IPS-18c (cell line): ENCODE measurements around the gene TMEM138.

Experiments
- H3K4me3 ChIP-seq: 2 replicates; pipeline ENCODE4 v1.7.0; 2013; ENCODE audit warnings: low read depth, mild to moderate bottlenecking, low read length, moderate library complexity; ENCODE audit not compliant: insufficient read depth
- H3K9me3 ChIP-seq: one replicate; pipeline ENCODE4 v1.6.1; 2013; ENCODE audit warnings: mild to moderate bottlenecking, low read length, moderate library complexity; ENCODE audit not compliant: control insufficient read depth, insufficient read depth

Gene TMEM138

GRCh38 chr11:61338783-61339489, 23.2 kb upstream of the TMEM138 start:
- Histone ChIP-seq H3K9me3 (no peaks in the 10 kb centered on the region), H3K4me3 (no peak overlapping the region)

GRCh38 chr11:61339490-61339878, 22.7 kb upstream of the TMEM138 start:
- H3K4me3 ChIP-seq = no peak overlapping the region

GRCh38 chr11:61340979-61341378, 21.2 kb upstream of the TMEM138 start:
- Histone ChIP-seq H3K9me3 (no peaks in the 10 kb centered on the region), H3K4me3 (no peak overlapping the region)

More at GRCh38 chr11:61339490-61339878, 22.7 kb upstream of the TMEM138 start:
- no peaks in the 10 kb centered on the region for H3K9me3 ChIP-seq

- H3K4me3 ChIP-seq = no peak overlapping the region
- H3K9me3 ChIP-seq = no peaks in the 10 kb centered on the region
Observed at GRCh38 chr11:61341706-61342105, 20.5 kb upstream of the TMEM138 start.

- no peak overlapping the region for H3K4me3 ChIP-seq
- H3K9me3 ChIP-seq = no peaks in the 10 kb centered on the region
Observed at GRCh38 chr11:61342207-61342803, 19.9 kb upstream of the TMEM138 start.

- Histone ChIP-seq H3K4me3 (no peak overlapping the region), H3K9me3 (no peaks in the 10 kb centered on the region)
Observed at GRCh38 chr11:61343792-61344745, 18.1 kb upstream of the TMEM138 start.

GRCh38 chr11:61345170-61345610, 17.0 kb upstream of the TMEM138 start:
- H3K4me3 ChIP-seq = no peak overlapping the region
- no peaks in the 10 kb centered on the region for H3K9me3 ChIP-seq

- Histone ChIP-seq H3K9me3 (no peaks in the 10 kb centered on the region), H3K4me3 (no peak overlapping the region)
Observed at GRCh38 chr11:61345954-61346843, 16.0 kb upstream of the TMEM138 start.

GRCh38 chr11:61347916-61348461, 14.2 kb upstream of the TMEM138 start:
- Histone ChIP-seq H3K9me3 (no peaks in the 10 kb centered on the region), H3K4me3 (no peak overlapping the region)

GRCh38 chr11:61349189-61349751, 12.9 kb upstream of the TMEM138 start:
- H3K9me3 ChIP-seq = no peaks in the 10 kb centered on the region
- no peak overlapping the region for H3K4me3 ChIP-seq

- Histone ChIP-seq H3K9me3 (no peaks in the 10 kb centered on the region), H3K4me3 (no peak overlapping the region; the same call in 1 of the 2 replicates)
Observed at GRCh38 chr11:61349916-61350315, 12.3 kb upstream of the TMEM138 start.

- no peak overlapping the region for H3K4me3 ChIP-seq
Observed at GRCh38 chr11:61350336-61350735, 11.8 kb upstream of the TMEM138 start.

GRCh38 chr11:61350803-61351202, 11.4 kb upstream of the TMEM138 start:
- no peaks in the 10 kb centered on the region for H3K9me3 ChIP-seq
- no peak overlapping the region for H3K4me3 ChIP-seq

More at GRCh38 chr11:61350336-61350735, 11.8 kb upstream of the TMEM138 start:
- no peaks in the 10 kb centered on the region for H3K9me3 ChIP-seq

- no peak overlapping the region for H3K4me3 ChIP-seq
- no peaks in the 10 kb centered on the region for H3K9me3 ChIP-seq
Observed at GRCh38 chr11:61352038-61352437, 10.1 kb upstream of the TMEM138 start.

- Histone ChIP-seq H3K4me3 (no peak overlapping the region), H3K9me3 (no peaks in the 10 kb centered on the region)
Observed at GRCh38 chr11:61353131-61354067, 8.8 kb upstream of the TMEM138 start.
